ENCODE results near the gene HABP2.

DNA sequence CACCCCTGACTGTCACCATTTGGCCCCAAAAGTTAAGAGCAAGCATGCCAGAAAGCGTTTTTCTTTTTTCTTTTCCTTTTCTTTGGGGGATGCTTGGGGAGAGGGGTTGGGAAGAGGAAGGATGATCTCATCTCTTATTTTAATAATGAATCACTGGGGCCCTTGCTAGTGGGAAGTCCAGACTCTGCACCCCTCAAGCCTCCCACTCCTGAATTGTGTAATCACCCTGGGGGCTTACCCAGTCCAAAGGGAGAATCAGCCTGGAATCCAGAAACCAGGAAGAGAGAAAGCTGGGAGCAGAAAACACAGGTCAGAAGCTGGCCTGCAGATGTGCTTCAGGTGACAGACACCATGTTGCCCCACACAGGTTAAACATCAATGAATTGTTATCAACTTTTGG is 14.7 kb upstream of the HABP2 start:
- TF ChIP-seq, protein P1, sequence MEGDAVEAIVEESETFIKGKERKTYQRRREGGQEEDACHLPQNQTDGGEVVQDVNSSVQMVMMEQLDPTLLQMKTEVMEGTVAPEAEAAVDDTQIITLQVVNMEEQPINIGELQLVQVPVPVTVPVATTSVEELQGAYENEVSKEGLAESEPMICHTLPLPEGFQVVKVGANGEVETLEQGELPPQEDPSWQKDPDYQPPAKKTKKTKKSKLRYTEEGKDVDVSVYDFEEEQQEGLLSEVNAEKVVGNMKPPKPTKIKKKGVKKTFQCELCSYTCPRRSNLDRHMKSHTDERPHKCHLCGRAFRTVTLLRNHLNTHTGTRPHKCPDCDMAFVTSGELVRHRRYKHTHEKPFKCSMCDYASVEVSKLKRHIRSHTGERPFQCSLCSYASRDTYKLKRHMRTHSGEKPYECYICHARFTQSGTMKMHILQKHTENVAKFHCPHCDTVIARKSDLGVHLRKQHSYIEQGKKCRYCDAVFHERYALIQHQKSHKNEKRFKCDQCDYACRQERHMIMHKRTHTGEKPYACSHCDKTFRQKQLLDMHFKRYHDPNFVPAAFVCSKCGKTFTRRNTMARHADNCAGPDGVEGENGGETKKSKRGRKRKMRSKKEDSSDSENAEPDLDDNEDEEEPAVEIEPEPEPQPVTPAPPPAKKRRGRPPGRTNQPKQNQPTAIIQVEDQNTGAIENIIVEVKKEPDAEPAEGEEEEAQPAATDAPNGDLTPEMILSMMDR (IDR thresholded peaks at IDR 0.05; ENCODE audit: insufficient read depth, low read depth, low read length): no peak
- no peak for TF ChIP-seq EZH2 (IDR thresholded peaks at IDR 0.05; ENCODE audit: insufficient read depth, low read length)

Measured in astrocyte (in vitro differentiated cells and primary cell).